NCI-H1092 treated with DMSO at 0.1 percent for 48 hours (cell line): ENCODE results near the gene PLOD1.
"Not testable (repeated sequence)": the region's sequence is repeated elsewhere in the genome, so short reads cannot be mapped to it uniquely, and the experiment has no call there.

ENCODE experiments used
- DNase-seq: peaks from one replicate; lab custom pipeline; 2025; lab: John Stamatoyannopoulos, UW

PLOD1 gene

GRCh38 chr1:11934302-11935056 is at the start of gene PLOD1:
TSS of gene PLOD1 (plus strand) at chr1:11934717. CDS start at chr1:11934780, 63 bp downstream.
- peak; percentile 81 for DNase-seq

- DNase-seq = no peak
Measured at GRCh38 chr1:11885916-11886315, 48.6 kb upstream of the PLOD1 start.

GRCh38 chr1:11886986-11887665 is 47.4 kb upstream of the PLOD1 start:
- no peak for DNase-seq

- DNase-seq = no peak
Measured at GRCh38 chr1:11887666-11888007, 46.9 kb upstream of the PLOD1 start.

GRCh38 chr1:11888206-11888876 is 46.2 kb upstream of the PLOD1 start:
- DNase-seq = no peak

- DNase-seq = no peak
Measured at GRCh38 chr1:11888877-11889208, 45.7 kb upstream of the PLOD1 start.

GRCh38 chr1:11891433-11892186 is 42.9 kb upstream of the PLOD1 start:
- DNase-seq = no peak

GRCh38 chr1:11893907-11894251 is 40.6 kb upstream of the PLOD1 start:
- peak; percentile 54 for DNase-seq

GRCh38 chr1:11894501-11894900 is 40.0 kb upstream of the PLOD1 start:
- DNase-seq = not testable (repeated sequence)

- DNase-seq = no peak
Measured at GRCh38 chr1:11898086-11898785, 36.3 kb upstream of the PLOD1 start.

GRCh38 chr1:11898831-11899467 is 35.6 kb upstream of the PLOD1 start:
- DNase-seq = no peak

GRCh38 chr1:11901446-11901845 is 33.1 kb upstream of the PLOD1 start:
- not testable (repeated sequence) for DNase-seq

GRCh38 chr1:11903210-11903609 is 31.3 kb upstream of the PLOD1 start:
- no peak for DNase-seq

GRCh38 chr1:11904156-11904555 is 30.4 kb upstream of the PLOD1 start:
- not testable (repeated sequence) for DNase-seq

- DNase-seq = no peak
Measured at GRCh38 chr1:11904978-11905377, 29.5 kb upstream of the PLOD1 start.

GRCh38 chr1:11906870-11907269 is 27.6 kb upstream of the PLOD1 start:
- no peak for DNase-seq

GRCh38 chr1:11907275-11908094 is 27.0 kb upstream of the PLOD1 start:
- peak; percentile 99 for DNase-seq

- DNase-seq = peak; percentile 100
Measured at GRCh38 chr1:11908095-11908675, 26.3 kb upstream of the PLOD1 start.

GRCh38 chr1:11910914-11911228 is 23.6 kb upstream of the PLOD1 start:
- not testable (repeated sequence) for DNase-seq

GRCh38 chr1:11912000-11912399 is 22.5 kb upstream of the PLOD1 start:
- no peak for DNase-seq
